ENCODE measurements around the gene CACNA1S.
A peak's percentile ranks its signal among the peaks of the same experiment; 100 is the strongest.

CACNA1S gene

DNA sequence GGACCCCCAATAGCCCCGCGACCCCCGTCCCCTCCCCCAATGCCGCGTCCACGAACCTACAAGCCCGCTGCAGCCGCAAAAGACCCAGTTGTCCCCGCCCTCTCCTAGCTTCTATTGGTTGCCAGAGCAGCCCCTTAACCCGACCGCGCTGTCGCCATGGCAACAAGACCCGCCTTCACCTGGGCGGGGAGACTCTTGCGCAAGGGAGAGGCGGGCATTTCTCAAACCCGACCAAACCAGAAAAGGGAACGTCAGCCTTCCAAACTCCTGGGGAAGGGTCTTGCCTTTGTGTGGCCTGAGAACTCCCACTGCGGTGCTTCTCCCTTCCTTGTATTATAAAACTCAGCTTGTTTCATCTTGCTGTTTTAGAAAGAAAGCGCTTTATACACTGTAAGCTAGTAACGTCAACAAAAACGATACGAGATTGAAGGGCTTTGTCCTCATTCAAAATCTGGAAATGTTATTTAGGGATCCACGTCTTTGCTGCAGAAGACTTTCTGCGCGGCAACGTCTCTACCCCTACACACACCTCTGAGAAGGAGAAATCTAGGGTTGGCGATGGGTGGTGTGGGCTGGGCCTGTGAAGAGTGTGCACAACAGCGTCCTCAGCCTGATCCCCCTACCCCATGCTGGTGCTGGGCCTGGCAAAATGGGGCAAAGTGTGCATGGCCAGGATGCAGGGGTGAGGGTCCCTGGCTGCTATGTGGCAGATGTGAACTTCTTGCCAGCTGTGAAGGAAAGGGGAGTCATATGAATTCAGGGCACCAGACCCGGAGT is 42.4 kb upstream of the CACNA1S start, which contains the start of gene TMEM9:
Gene TMEM9 (minus strand): TSS at position 86 of the 777 bp plus-strand sequence. CDS start 551 bp downstream, outside the sequence.
- TF ChIP-seq CEBPB (IDR thresholded peaks at IDR 0.05) (peak; percentile 100), TEAD4 (IDR thresholded peaks at IDR 0.05) (no peak), EP300 (IDR thresholded peaks at IDR 0.05; ENCODE audit: borderline replicate concordance) (0 out of 2 replicates have a peak, but pooled peaks have one; percentile 22), TCF12 (IDR thresholded peaks at IDR 0.05; ENCODE audit: low read depth) (no peak), YY1 (IDR thresholded peaks at IDR 0.05; ENCODE audit: low read depth) (no peak), CREB1 (IDR thresholded peaks at IDR 0.05; ENCODE audit: low read depth) (peak; percentile 17; the same call in 1 of the 2 replicates), RAD21 (IDR thresholded peaks at IDR 0.05; ENCODE audit: low read depth) (no peak), EGR1 (IDR thresholded peaks at IDR 0.05) (no peak), TAF1 (IDR thresholded peaks at IDR 0.05; ENCODE audit: low read depth) (0 out of 2 replicates have a peak, but pooled peaks have one; percentile 7), NFIC (IDR thresholded peaks at IDR 0.05) (no peak), ZBTB7A (IDR thresholded peaks at IDR 0.05; ENCODE audit: low read depth) (peak; percentile 76; the same call in 1 of the 2 replicates)
- TF ChIP-seq, protein P1, sequence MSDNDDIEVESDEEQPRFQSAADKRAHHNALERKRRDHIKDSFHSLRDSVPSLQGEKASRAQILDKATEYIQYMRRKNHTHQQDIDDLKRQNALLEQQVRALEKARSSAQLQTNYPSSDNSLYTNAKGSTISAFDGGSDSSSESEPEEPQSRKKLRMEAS (IDR thresholded peaks at IDR 0.05) = no peak
- TF ChIP-seq, protein P2, sequence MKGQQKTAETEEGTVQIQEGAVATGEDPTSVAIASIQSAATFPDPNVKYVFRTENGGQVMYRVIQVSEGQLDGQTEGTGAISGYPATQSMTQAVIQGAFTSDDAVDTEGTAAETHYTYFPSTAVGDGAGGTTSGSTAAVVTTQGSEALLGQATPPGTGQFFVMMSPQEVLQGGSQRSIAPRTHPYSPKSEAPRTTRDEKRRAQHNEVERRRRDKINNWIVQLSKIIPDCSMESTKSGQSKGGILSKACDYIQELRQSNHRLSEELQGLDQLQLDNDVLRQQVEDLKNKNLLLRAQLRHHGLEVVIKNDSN (IDR thresholded peaks at IDR 0.05) = no peak

- TF ChIP-seq FOXM1 (IDR thresholded peaks at IDR 0.05; ENCODE audit: borderline replicate concordance, low read depth) = no peak
- no peak for TF ChIP-seq TCF12 (IDR thresholded peaks at IDR 0.05; ENCODE audit: low read depth)
- TF ChIP-seq, protein P1 (IDR thresholded peaks at IDR 0.05) = peak; percentile 13; the same call in 1 of the 2 replicates
- peak; percentile 85 for TF ChIP-seq ZBTB7A (IDR thresholded peaks at IDR 0.05; ENCODE audit: low read depth)
- TF ChIP-seq CREB1 (IDR thresholded peaks at IDR 0.05; ENCODE audit: low read depth) = no peak
- TF ChIP-seq REST (IDR thresholded peaks at IDR 0.05; ENCODE audit: low read depth) = no peak
- no peak for TF ChIP-seq EP300 (IDR thresholded peaks at IDR 0.05; ENCODE audit: borderline replicate concordance)
- no peak for TF ChIP-seq CEBPB (IDR thresholded peaks at IDR 0.05)
- TF ChIP-seq, protein P2 (IDR thresholded peaks at IDR 0.05) = no peak
- TF ChIP-seq TAF1 (IDR thresholded peaks at IDR 0.05; ENCODE audit: low read depth) = peak; percentile 39; the same call in 1 of the 2 replicates
- TF ChIP-seq TEAD4 (IDR thresholded peaks at IDR 0.05) = no peak
- no peak for TF ChIP-seq NFIC (IDR thresholded peaks at IDR 0.05)
- TF ChIP-seq EGR1 (IDR thresholded peaks at IDR 0.05) = no peak
- peak; percentile 70 for TF ChIP-seq YY1 (IDR thresholded peaks at IDR 0.05; ENCODE audit: low read depth)
- no peak for TF ChIP-seq RAD21 (IDR thresholded peaks at IDR 0.05; ENCODE audit: low read depth)
Measured at GRCh38 chr1:201153474-201154388, 41.5 kb upstream of the CACNA1S start.

DNA sequence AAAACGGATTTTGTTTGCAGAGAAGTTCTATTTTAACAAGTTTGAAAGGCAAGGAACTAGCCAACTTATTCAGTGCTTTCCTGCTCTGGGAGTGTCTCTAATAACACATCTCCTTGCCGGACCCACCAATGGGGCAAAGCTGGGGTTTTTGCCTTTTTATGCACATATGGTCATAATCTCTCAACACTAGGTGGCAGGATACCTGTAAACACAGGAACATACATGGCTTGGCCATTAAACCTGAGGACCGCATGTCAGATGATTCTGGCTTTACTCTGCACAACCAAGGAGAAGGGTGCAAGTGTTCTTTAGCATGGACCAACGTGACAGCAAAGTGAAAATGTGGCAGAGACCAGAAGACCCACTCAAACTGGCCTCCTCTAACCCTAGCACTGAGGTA is 37.2 kb upstream of the CACNA1S start:
- TF ChIP-seq TCF12 (IDR thresholded peaks at IDR 0.05; ENCODE audit: low read depth) (no peak), RAD21 (IDR thresholded peaks at IDR 0.05; ENCODE audit: low read depth) (peak; percentile 53)

DNA sequence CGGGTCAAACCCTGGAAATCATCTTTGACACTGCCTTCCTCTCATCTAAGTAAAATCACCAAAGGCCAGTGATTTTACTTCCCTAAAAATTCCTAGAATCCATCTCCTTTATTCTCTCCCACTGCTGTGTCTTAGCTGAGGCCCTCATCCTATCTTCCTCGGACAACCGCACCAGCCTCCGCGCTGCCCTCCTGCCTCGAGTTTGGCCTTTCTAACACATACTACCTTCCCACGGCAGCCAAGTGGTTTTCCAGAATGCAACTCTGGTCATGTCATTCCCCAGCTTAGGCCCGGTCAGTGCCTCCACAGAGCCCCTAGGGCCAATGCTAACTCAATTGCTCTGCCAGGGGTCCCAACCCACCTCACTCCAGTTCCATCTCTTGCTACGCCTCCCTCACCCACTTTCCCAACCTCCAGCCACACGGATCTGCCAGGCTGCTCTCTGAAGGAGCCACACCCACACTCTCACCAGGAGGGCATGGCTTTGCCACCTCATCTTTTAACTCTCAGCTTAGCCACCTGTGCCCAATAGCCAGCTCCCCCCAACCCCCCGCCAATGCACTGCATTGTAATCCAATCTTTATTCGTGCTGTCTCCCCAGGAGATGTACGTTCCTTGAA is 35.3 kb upstream of the CACNA1S start:
- TF ChIP-seq, protein P1 (IDR thresholded peaks at IDR 0.05) = no peak
- TF ChIP-seq, protein P2 (IDR thresholded peaks at IDR 0.05) = no peak
- TF ChIP-seq EP300 (IDR thresholded peaks at IDR 0.05; ENCODE audit: borderline replicate concordance) = no peak
- TF ChIP-seq ZBTB7A (IDR thresholded peaks at IDR 0.05; ENCODE audit: low read depth) = no peak
- no peak for TF ChIP-seq EGR1 (IDR thresholded peaks at IDR 0.05)

- no peak for TF ChIP-seq EP300 (IDR thresholded peaks at IDR 0.05; ENCODE audit: borderline replicate concordance)
- TF ChIP-seq NFIC (IDR thresholded peaks at IDR 0.05) = no peak
- TF ChIP-seq, protein P2 (IDR thresholded peaks at IDR 0.05) = no peak
- TF ChIP-seq, protein P1 (IDR thresholded peaks at IDR 0.05) = no peak
- no peak for TF ChIP-seq TEAD4 (IDR thresholded peaks at IDR 0.05)
- TF ChIP-seq YY1 (IDR thresholded peaks at IDR 0.05; ENCODE audit: low read depth) = no peak
- TF ChIP-seq CREB1 (IDR thresholded peaks at IDR 0.05; ENCODE audit: low read depth) = no peak
- TF ChIP-seq TAF1 (IDR thresholded peaks at IDR 0.05; ENCODE audit: low read depth) = no peak
- no peak for TF ChIP-seq FOXM1 (IDR thresholded peaks at IDR 0.05; ENCODE audit: borderline replicate concordance, low read depth)
- no peak for TF ChIP-seq ZBTB7A (IDR thresholded peaks at IDR 0.05; ENCODE audit: low read depth)
- TF ChIP-seq TCF12 (IDR thresholded peaks at IDR 0.05; ENCODE audit: low read depth) = no peak
- no peak for TF ChIP-seq CEBPB (IDR thresholded peaks at IDR 0.05)
- TF ChIP-seq REST (IDR thresholded peaks at IDR 0.05; ENCODE audit: low read depth) = no peak
- no peak for TF ChIP-seq EGR1 (IDR thresholded peaks at IDR 0.05)
- no peak for TF ChIP-seq RAD21 (IDR thresholded peaks at IDR 0.05; ENCODE audit: low read depth)
Measured at GRCh38 chr1:201146626-201147390, 34.6 kb upstream of the CACNA1S start.
